Endometrium (tissue), 2 donors: Measurements from ENCODE around the gene CERCAM.

ENCODE experiments used
- FAIRE-seq: peaks from 2 replicates; lab custom pipeline; 2012; peaks lifted over from hg19 to GRCh38; lab: Jason Lieb, UNC
- donor health status: control.
- donor health status: control.

The CERCAM gene

GRCh38 chr9:128456613-128457061 is 36.0 kb downstream of the CERCAM start:
- no peak for FAIRE-seq

- no peak for FAIRE-seq
Measured at GRCh38 chr9:128457207-128457606, 36.5 kb downstream of the CERCAM start.

- no peak for FAIRE-seq
Measured at GRCh38 chr9:128459011-128459410, 38.4 kb downstream of the CERCAM start.

- FAIRE-seq, result no peak
Measured at GRCh38 chr9:128469070-128469469, 48.4 kb downstream of the CERCAM start.

GRCh38 chr9:128470560-128470959 is 49.9 kb downstream of the CERCAM start:
- FAIRE-seq, result no peak

GRCh38 chr9:128473104-128473503 is 52.4 kb downstream of the CERCAM start:
- no peak for FAIRE-seq

GRCh38 chr9:128475867-128476266 is 55.2 kb downstream of the CERCAM start:
- FAIRE-seq, result no peak

- FAIRE-seq, result no peak
Measured at GRCh38 chr9:128479262-128479661, 58.6 kb downstream of the CERCAM start.

- FAIRE-seq, result no peak
Measured at GRCh38 chr9:128481561-128481960, 60.9 kb downstream of the CERCAM start.

GRCh38 chr9:128482186-128482585 is 61.5 kb downstream of the CERCAM start:
- FAIRE-seq, result no peak

- FAIRE-seq, result no peak
Measured at GRCh38 chr9:128484686-128485413, 64.2 kb downstream of the CERCAM start.

GRCh38 chr9:128485414-128485855 is 64.8 kb downstream of the CERCAM start:
- no peak for FAIRE-seq

GRCh38 chr9:128486201-128486600 is 65.5 kb downstream of the CERCAM start:
- no peak for FAIRE-seq
